B cell (primary cell): ENCODE results near the gene TMEM163. TPM values are rescaled to one million over a fixed set of nuclear protein-coding genes. Genes with fewer than 3 reads are reported as not detected.

Experiments used
- ATAC-seq: fragments of 200-7000 bp; cut with Tn5 transposase; one replicate; pipeline ENCODE4 v1.10.0; 2021; ENCODE audit warnings: low read depth, mild to moderate bottlenecking, moderate number of reproducible peaks, moderate library complexity
- CTCF ChIA-PET: fragments of 350-600 bp; sonication (Branson Sonifier 250); formaldehyde crosslinking; loops from one replicate; lab custom pipeline; 2021; ENCODE audit warnings: antibody characterized with exemption, inconsistent platforms; lab: Charles Lee
- POLR2A ChIA-PET: fragments of 350-600 bp; sonication (Branson Sonifier 250); formaldehyde crosslinking; loops from one replicate; lab custom pipeline; 2021; ENCODE audit warnings: antibody characterized with exemption; lab: Charles Lee
- DNase-seq: peaks from one replicate; pipeline ENCODE4 v3.0.0; 2013
- H2AFZ ChIP-seq: 2 replicates; pipeline ENCODE4 v1.6.1; 2012; ENCODE audit warnings: mild to moderate bottlenecking, low read depth, low read length; ENCODE audit not compliant: insufficient read depth, poor library complexity, severe bottlenecking
- H3K27ac ChIP-seq, 2 donors: 1 replicate in 1 of 2; 2 replicates in 1 of 2; pipeline ENCODE4 v1.5.1; 2012 to 2013; ENCODE audit warnings: low read length in 2 of 2, mild to moderate bottlenecking in 2 of 2, moderate library complexity in 1 of 2
- H3K27me3 ChIP-seq, 4 experiments: fragments of 200-600 bp in 1 of 4; sonication (generic) in 1 of 4; replicated peaks in 1 of 4; 1 replicate in 2 of 4; 2 replicates in 2 of 4; pipeline versions ENCODE4 v1.6.1 to v1.7.0; 2013 to 2016; ENCODE audit warnings: low read length in 3 of 4, mild to moderate bottlenecking in 2 of 4, mixed read lengths in 1 of 4, moderate library complexity in 1 of 4; ENCODE audit not compliant: insufficient read depth in 4 of 4, control insufficient read depth in 3 of 4; ENCODE audit errors: control extremely low read depth in 1 of 4
- H3K36me3 ChIP-seq, 2 experiments: replicated peaks in 1 of 2; 1 replicate in 1 of 2; 2 replicates in 1 of 2; pipeline versions ENCODE4 v1.6.1 to v1.7.1; 2013; ENCODE audit warnings: low read length in 1 of 2; ENCODE audit not compliant: insufficient read depth in 2 of 2, control insufficient read depth in 1 of 2; ENCODE audit errors: control extremely low read depth in 1 of 2, extremely low read depth in 1 of 2
- H3K4me1 ChIP-seq, 2 donors: fragments of 200-600 bp in 1 of 2; sonication (generic) in 1 of 2; 1 replicate in 1 of 2; 2 replicates in 1 of 2; pipeline versions ENCODE4 v1.5.1 to v1.6.1; 2013 to 2017; ENCODE audit warnings: low read length in 2 of 2; ENCODE audit not compliant: control insufficient read depth in 2 of 2, insufficient read depth in 2 of 2
- H3K4me2 ChIP-seq: replicated peaks from 2 replicates; pipeline ENCODE3; 2012; ENCODE audit warnings: mild to moderate bottlenecking, low read depth, low read length; ENCODE audit not compliant: poor library complexity, severe bottlenecking
- H3K4me3 ChIP-seq, 5 experiments: fragments of 200-600 bp in 1 of 5; sonication (generic) in 1 of 5; 1 replicate in 3 of 5; 2 replicates in 2 of 5; pipeline versions ENCODE4 v1.5.1 to v1.7.0; 2011 to 2016; ENCODE audit warnings: low read length in 4 of 5, mild to moderate bottlenecking in 4 of 5, low read depth in 2 of 5, control low read depth in 1 of 5, moderate library complexity in 1 of 5; ENCODE audit not compliant: insufficient read depth in 1 of 5; ENCODE audit errors: control extremely low read depth in 1 of 5, extremely low read depth in 1 of 5
- H3K79me2 ChIP-seq: fragments of 200-600 bp; sonication (generic); one replicate; pipeline ENCODE4 v1.6.0; 2016; ENCODE audit warnings: low read length; ENCODE audit not compliant: control insufficient read depth, insufficient read depth
- H3K9ac ChIP-seq: fragments of 200-600 bp; sonication (generic); 2 replicates; pipeline ENCODE4 v1.6.1; 2017; ENCODE audit warnings: mild to moderate bottlenecking, low read length, moderate library complexity
- H3K9me3 ChIP-seq, 3 donors: one replicate each; pipeline versions ENCODE4 v1.6.1 to v1.7.1; 2013; ENCODE audit warnings: low read length in 2 of 3; ENCODE audit not compliant: control insufficient read depth in 2 of 3, insufficient read depth in 1 of 3; ENCODE audit errors: control extremely low read depth in 1 of 3
- H4K20me1 ChIP-seq: 2 replicates; pipeline ENCODE4 v1.6.0; 2012; ENCODE audit warnings: mild to moderate bottlenecking, low read length; ENCODE audit not compliant: insufficient read depth, control insufficient read depth, poor library complexity, severe bottlenecking
- H3K27ac Mint-ChIP-seq: one replicate; pipeline ENCODE4 v1.8.0; 2021; ENCODE audit warnings: mixed read lengths
- H3K27me3 Mint-ChIP-seq: one replicate; pipeline ENCODE4 v1.8.0; 2021; ENCODE audit warnings: mixed read lengths
- H3K4me1 Mint-ChIP-seq: one replicate; pipeline ENCODE4 v1.8.0; 2021; ENCODE audit warnings: mixed read lengths
- H3K4me3 Mint-ChIP-seq: one replicate; pipeline ENCODE4 v1.8.0; 2021; ENCODE audit warnings: mixed read lengths
- H3K9me3 Mint-ChIP-seq: one replicate; pipeline ENCODE4 v1.8.0; 2022; ENCODE audit warnings: mixed read lengths; ENCODE audit not compliant: insufficient read depth
- CTCF ChIP-seq: fragments of 200-600 bp; IDR thresholded peaks from one replicate; pipeline ENCODE4 v1.8.0; 2022; ENCODE audit warnings: antibody characterized with exemption, mild to moderate bottlenecking
- EZH2 ChIP-seq: IDR thresholded peaks from 2 replicates; pipeline ENCODE4 v1.6.1; 2012; ENCODE audit warnings: borderline replicate concordance, low read depth, mild to moderate bottlenecking, moderate library complexity, low read length; ENCODE audit not compliant: insufficient read depth, poor library complexity, severe bottlenecking
- WGBS: methylation state at CpG from one replicate; pipeline ENCODE4 v1.1.5; 2013; ENCODE audit warnings: missing lambda C conversion rate; ENCODE audit not compliant: insufficient coverage; 5-methylcytosine and 5-hydroxymethylcytosine counted together
- intact Hi-C: fragments of 100-400 bp; cut with micrococcal nuclease; formaldehyde crosslinking; loops from one replicate; pipeline ENCODE4 v1.10.0; 2022
- polyA plus RNA-seq: library from polyadenylated mRNA; depleted of rRNA; stranded (reverse); fragments of >200 nt; gene quantifications from 2 replicates; pipeline ENCODE4 v1.2.3, GENCODE V29; 2012
- total RNA-seq, 2 donors: library from RNA; stranded (reverse); fragments of 120-200 nt in 1 of 2; gene quantifications; 1 replicate in 1 of 2; 2 replicates in 1 of 2; pipeline versions ENCODE4 v1.2.3 to v1.2.4, GENCODE V29; 2013 to 2022

Gene TMEM163
- total and polyA plus RNA-seq, 2 donors (not counting 1 experiment from before 2014, with no cell fraction given), result 2.6 to 5.6 TPM

GRCh38 chr2:134625311-134625710, 93.5 kb downstream of the TMEM163 start:
- Histone ChIP-seq H3K4me2 (no peak overlapping the region), H4K20me1 (no peaks in the 10 kb centered on the region), H3K4me1 (peaks cover 0 to 16% of the 10 kb centered on the region in 2 donors), H3K9ac (no peak overlapping the region), H3K9me3 (peaks cover 0 to 3% (median 0%) of the 10 kb centered on the region in 3 donors), H2AFZ (no peak overlapping the region), H3K27me3 (no peaks in the 10 kb centered on the region), H3K27ac (no peak overlapping the region), H3K36me3 (no peaks in the 10 kb centered on the region), H3K79me2 (no peaks in the 10 kb centered on the region), H3K4me3 (no peak overlapping the region)
- ATAC-seq (no peak), DNase-seq (no peak)
- peaks cover 24% of the 10 kb centered on the region for H3K4me1 Mint-ChIP-seq
- ChIA-PET CTCF (interaction anchor here (0.6 kb wide), 1 partner anchor 490 kb away, joined by 3 read pairs; no protein-coding TSS in a partner anchor), POLR2A (no interaction called here)
- H3K27ac Mint-ChIP-seq, result no peak overlapping the region
- H3K4me3 Mint-ChIP-seq, result no peak overlapping the region
- intact Hi-C loops, result no loop called here
- TF ChIP-seq EZH2 (no peak), CTCF (no peak)
- no peaks in the 10 kb centered on the region for H3K9me3 Mint-ChIP-seq
- H3K27me3 Mint-ChIP-seq, result no peaks in the 10 kb centered on the region
- WGBS, result 100% methylated on average over 2 of the region's 4 CpGs

- Histone ChIP-seq H3K4me1 (peaks cover 0 to 16% of the 10 kb centered on the region in 2 donors), H3K27me3 (no peaks in the 10 kb centered on the region), H3K36me3 (no peaks in the 10 kb centered on the region), H2AFZ (no peak overlapping the region), H3K4me2 (no peak overlapping the region), H3K4me3 (no peak overlapping the region), H4K20me1 (no peaks in the 10 kb centered on the region), H3K79me2 (no peaks in the 10 kb centered on the region), H3K9me3 (peaks cover 0 to 7% (median 3%) of the 10 kb centered on the region in 3 donors), H3K9ac (no peak overlapping the region), H3K27ac (no peak overlapping the region)
- peaks cover 24% of the 10 kb centered on the region for H3K4me1 Mint-ChIP-seq
- ChIA-PET CTCF (no interaction called here), POLR2A (no interaction called here)
- DNase-seq, result peak; percentile 17
- intact Hi-C loops, result no loop called here
- peak overlapping the region; percentile 3 for H3K27ac Mint-ChIP-seq
- no peak for TF ChIP-seq EZH2
- TF ChIP-seq CTCF, result no peak
- 69% methylated on average over 2 of the region's 3 CpGs for WGBS
- H3K27me3 Mint-ChIP-seq, result no peaks in the 10 kb centered on the region
- peaks cover 6% of the 10 kb centered on the region for H3K9me3 Mint-ChIP-seq
- ATAC-seq, result no peak
- H3K4me3 Mint-ChIP-seq, result peak overlapping the region; percentile 33
Measured at GRCh38 chr2:134623796-134624195, 95.0 kb downstream of the TMEM163 start.
